ACC112 (cell line): ENCODE measurements around the gene AKAP12.

ENCODE experiments used
- H2AFZ ChIP-seq: fragments of 200-600 bp; sonication (generic); one replicate; pipeline ENCODE4 v1.6.0; 2017; ENCODE audit warnings: antibody characterized with exemption, low read length; ENCODE audit not compliant: unreplicated experiment
- H3K27ac ChIP-seq: fragments of 200-600 bp; sonication (generic); 2 replicates; pipeline ENCODE4 v1.5.1; 2014; ENCODE audit warnings: low read depth, mild to moderate bottlenecking, antibody characterized with exemption, low read length, moderate library complexity
- H3K27me3 ChIP-seq: fragments of 200-600 bp; sonication (generic); 2 replicates; pipeline ENCODE4 v1.6.1; 2014; ENCODE audit warnings: mild to moderate bottlenecking, antibody characterized with exemption, low read length, moderate library complexity, mixed read lengths; ENCODE audit not compliant: insufficient read depth
- H3K36me3 ChIP-seq: fragments of 200-600 bp; sonication (generic); 2 replicates; pipeline ENCODE4 v1.6.1; 2016; ENCODE audit warnings: mild to moderate bottlenecking, antibody characterized with exemption, low read length, moderate library complexity, mixed read lengths; ENCODE audit not compliant: insufficient read depth
- H3K4me1 ChIP-seq: fragments of 200-600 bp; sonication (generic); one replicate; pipeline ENCODE4 v1.6.1; 2016; ENCODE audit warnings: low read length, mixed read lengths; ENCODE audit not compliant: insufficient read depth, unreplicated experiment, control insufficient read depth
- H3K4me3 ChIP-seq: fragments of 200-600 bp; sonication (generic); 2 replicates; pipeline ENCODE4 v1.5.1; 2014; ENCODE audit warnings: mild to moderate bottlenecking, low read depth, low read length
- H3K79me2 ChIP-seq: fragments of 200-600 bp; sonication (generic); one replicate; pipeline ENCODE4 v1.6.0; 2016; ENCODE audit warnings: low read length; ENCODE audit not compliant: control insufficient read depth, unreplicated experiment, insufficient read depth

AKAP12 gene

GRCh38 chr6:151215999-151216398, 23.8 kb upstream of the AKAP12 start:
- Histone ChIP-seq H3K27ac (no peak overlapping the region), H3K79me2 (no peaks in the 10 kb centered on the region), H3K36me3 (no peaks in the 10 kb centered on the region), H3K4me1 (no peaks in the 10 kb centered on the region), H3K27me3 (no peaks in the 10 kb centered on the region), H3K4me3 (no peak overlapping the region), H2AFZ (no peak overlapping the region)

- Histone ChIP-seq H3K27ac (no peak overlapping the region), H3K27me3 (no peaks in the 10 kb centered on the region), H2AFZ (no peak overlapping the region), H3K79me2 (no peaks in the 10 kb centered on the region), H3K36me3 (no peaks in the 10 kb centered on the region), H3K4me3 (no peak overlapping the region), H3K4me1 (no peaks in the 10 kb centered on the region)
Measured at GRCh38 chr6:151216804-151217203, 23.0 kb upstream of the AKAP12 start.

GRCh38 chr6:151219192-151219591, 20.6 kb upstream of the AKAP12 start:
- Histone ChIP-seq H3K4me1 (no peaks in the 10 kb centered on the region), H3K27ac (no peak overlapping the region), H2AFZ (no peak overlapping the region), H3K36me3 (no peaks in the 10 kb centered on the region), H3K4me3 (no peak overlapping the region), H3K79me2 (no peaks in the 10 kb centered on the region), H3K27me3 (no peaks in the 10 kb centered on the region)

GRCh38 chr6:151224076-151224475, 15.7 kb upstream of the AKAP12 start:
- H3K27ac ChIP-seq = no peak overlapping the region
- no peaks in the 10 kb centered on the region for H3K36me3 ChIP-seq
- no peak overlapping the region for H2AFZ ChIP-seq

GRCh38 chr6:151225919-151226318, 13.8 kb upstream of the AKAP12 start:
- no peak overlapping the region for H3K4me3 ChIP-seq
- H3K27me3 ChIP-seq = no peaks in the 10 kb centered on the region
- H3K4me1 ChIP-seq = no peaks in the 10 kb centered on the region
- no peaks in the 10 kb centered on the region for H3K79me2 ChIP-seq
- no peaks in the 10 kb centered on the region for H3K36me3 ChIP-seq
- H2AFZ ChIP-seq = no peak overlapping the region
- no peak overlapping the region for H3K27ac ChIP-seq

More at GRCh38 chr6:151224076-151224475, 15.7 kb upstream of the AKAP12 start:
- Histone ChIP-seq H3K27me3 (no peaks in the 10 kb centered on the region), H3K4me3 (no peak overlapping the region), H3K79me2 (no peaks in the 10 kb centered on the region), H3K4me1 (no peaks in the 10 kb centered on the region)

GRCh38 chr6:151228788-151229400, 10.9 kb upstream of the AKAP12 start:
- no peak overlapping the region for H3K27ac ChIP-seq

GRCh38 chr6:151229401-151230276, 10.1 kb upstream of the AKAP12 start:
- H3K27me3 ChIP-seq = no peaks in the 10 kb centered on the region
- no peaks in the 10 kb centered on the region for H3K4me1 ChIP-seq
- no peaks in the 10 kb centered on the region for H3K79me2 ChIP-seq
- H3K27ac ChIP-seq = no peak overlapping the region
- H3K36me3 ChIP-seq = no peaks in the 10 kb centered on the region
- no peak overlapping the region for H3K4me3 ChIP-seq
- no peak overlapping the region for H2AFZ ChIP-seq

More at GRCh38 chr6:151228788-151229400, 10.9 kb upstream of the AKAP12 start:
- no peaks in the 10 kb centered on the region for H3K27me3 ChIP-seq
- H3K4me3 ChIP-seq = no peak overlapping the region
- H3K79me2 ChIP-seq = no peaks in the 10 kb centered on the region
- no peak overlapping the region for H2AFZ ChIP-seq
- H3K4me1 ChIP-seq = no peaks in the 10 kb centered on the region
- H3K36me3 ChIP-seq = no peaks in the 10 kb centered on the region

- no peaks in the 10 kb centered on the region for H3K4me1 ChIP-seq
- no peak overlapping the region for H2AFZ ChIP-seq
- no peak overlapping the region for H3K4me3 ChIP-seq
- no peaks in the 10 kb centered on the region for H3K36me3 ChIP-seq
- no peak overlapping the region for H3K27ac ChIP-seq
- no peaks in the 10 kb centered on the region for H3K79me2 ChIP-seq
- H3K27me3 ChIP-seq = no peaks in the 10 kb centered on the region
Measured at GRCh38 chr6:151230277-151230577, 9.5 kb upstream of the AKAP12 start.

- H3K27ac ChIP-seq = no peak overlapping the region
- H3K36me3 ChIP-seq = no peaks in the 10 kb centered on the region
- H3K4me3 ChIP-seq = no peak overlapping the region
- H3K4me1 ChIP-seq = no peaks in the 10 kb centered on the region
- H3K79me2 ChIP-seq = no peaks in the 10 kb centered on the region
- no peaks in the 10 kb centered on the region for H3K27me3 ChIP-seq
- H2AFZ ChIP-seq = no peak overlapping the region
Measured at GRCh38 chr6:151232899-151233298, 6.9 kb upstream of the AKAP12 start.

GRCh38 chr6:151233731-151234130, 6.0 kb upstream of the AKAP12 start:
- Histone ChIP-seq H3K4me3 (no peak overlapping the region), H3K4me1 (no peaks in the 10 kb centered on the region), H3K27me3 (no peaks in the 10 kb centered on the region), H2AFZ (no peak overlapping the region), H3K79me2 (no peaks in the 10 kb centered on the region), H3K36me3 (no peaks in the 10 kb centered on the region), H3K27ac (no peak overlapping the region)
